Measurements from ENCODE around the gene RRAS.

Gene RRAS

DNA sequence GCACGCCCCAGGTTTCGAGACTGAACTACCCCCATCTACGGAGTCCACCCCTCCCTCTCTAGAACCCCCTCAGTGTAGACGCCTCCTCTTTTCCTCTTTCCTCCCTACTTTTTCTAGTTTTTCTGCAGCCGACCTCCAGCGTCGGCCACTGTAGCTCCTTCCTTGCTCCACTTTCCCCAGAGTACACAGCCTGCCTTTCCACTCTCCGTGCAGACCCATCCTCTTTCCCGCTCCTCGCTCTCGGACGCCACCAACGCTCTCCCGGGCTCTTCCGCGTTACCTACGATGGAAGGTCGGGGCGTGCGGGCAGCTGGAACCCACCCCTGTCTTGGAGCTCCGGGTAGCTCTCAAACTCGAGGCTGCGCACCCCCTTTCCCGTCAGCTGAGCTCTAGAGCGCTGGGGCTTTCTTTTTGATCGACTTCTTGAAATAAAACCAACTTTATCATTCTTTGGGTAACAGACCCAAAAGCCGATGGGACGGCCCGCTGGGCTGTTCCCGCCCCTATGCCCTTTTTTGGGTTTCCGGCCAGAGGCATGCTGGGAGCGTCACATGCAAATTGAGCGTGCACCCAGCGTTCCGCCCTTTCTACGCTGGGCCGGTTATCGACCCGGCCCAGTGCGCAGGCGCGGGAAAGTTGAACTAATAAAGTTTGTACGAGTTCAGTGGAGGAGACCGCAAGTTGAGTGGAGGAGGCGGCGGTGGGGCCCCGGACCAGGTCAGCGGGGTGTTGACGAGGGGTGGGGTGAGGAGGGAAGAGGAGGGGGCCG is 25.6 kb upstream of the RRAS start, which contains the start of the genes BCL2L12 and IRF3:
Gene BCL2L12, plus strand, starts transcription at position 583 of the 769 bp plus-strand sequence. CDS start 760 bp downstream, outside the sequence.
Gene IRF3, minus strand, starts transcription at position 507 of the 769 bp plus-strand sequence. CDS start 1,019 bp downstream, outside the sequence.
- Histone ChIP-seq H3K27ac (peak within 1 kb of the TSS; percentile 91 to 93), H3K9me3 (no peaks in the 10 kb centered on the region), H3K36me3 (peaks cover 17 to 34% (median 27%) of the 10 kb centered on the region in 3 donors), H3K27me3 (no peaks in the 10 kb centered on the region), H3K4me3 (peak within 1 kb of the TSS; percentile 77 to 78), H3K4me1 (peaks cover 0 to 32% (median 18%) of the 10 kb centered on the region in 4 donors)
- DNase-seq: peak; percentile 97 to 99
- TF ChIP-seq, protein P1, sequence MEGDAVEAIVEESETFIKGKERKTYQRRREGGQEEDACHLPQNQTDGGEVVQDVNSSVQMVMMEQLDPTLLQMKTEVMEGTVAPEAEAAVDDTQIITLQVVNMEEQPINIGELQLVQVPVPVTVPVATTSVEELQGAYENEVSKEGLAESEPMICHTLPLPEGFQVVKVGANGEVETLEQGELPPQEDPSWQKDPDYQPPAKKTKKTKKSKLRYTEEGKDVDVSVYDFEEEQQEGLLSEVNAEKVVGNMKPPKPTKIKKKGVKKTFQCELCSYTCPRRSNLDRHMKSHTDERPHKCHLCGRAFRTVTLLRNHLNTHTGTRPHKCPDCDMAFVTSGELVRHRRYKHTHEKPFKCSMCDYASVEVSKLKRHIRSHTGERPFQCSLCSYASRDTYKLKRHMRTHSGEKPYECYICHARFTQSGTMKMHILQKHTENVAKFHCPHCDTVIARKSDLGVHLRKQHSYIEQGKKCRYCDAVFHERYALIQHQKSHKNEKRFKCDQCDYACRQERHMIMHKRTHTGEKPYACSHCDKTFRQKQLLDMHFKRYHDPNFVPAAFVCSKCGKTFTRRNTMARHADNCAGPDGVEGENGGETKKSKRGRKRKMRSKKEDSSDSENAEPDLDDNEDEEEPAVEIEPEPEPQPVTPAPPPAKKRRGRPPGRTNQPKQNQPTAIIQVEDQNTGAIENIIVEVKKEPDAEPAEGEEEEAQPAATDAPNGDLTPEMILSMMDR (IDR thresholded peaks at IDR 0.05): no peak
- intact Hi-C loops (cut with DNase I; ENCODE audit: low total_unique reads): no loop called here

DNA sequence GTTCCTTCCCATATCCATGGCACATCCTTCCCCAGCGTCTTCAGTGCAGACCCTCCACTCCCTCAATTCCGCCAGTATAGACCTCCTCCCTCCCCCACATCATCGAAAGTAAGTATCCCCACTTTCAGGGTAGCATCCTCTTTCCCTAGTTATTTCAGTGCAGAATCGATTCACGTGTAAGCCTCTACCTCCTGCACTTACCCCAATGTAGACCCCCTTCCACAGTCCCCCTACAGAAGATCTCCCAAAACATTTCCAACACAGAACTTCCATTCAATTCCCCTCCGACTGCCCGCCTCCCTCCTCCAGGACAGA is 25.1 kb upstream of the RRAS start:
- intact Hi-C loops (cut with DNase I; ENCODE audit: low total_unique reads): no loop called here
- DNase-seq: no peak

DNA sequence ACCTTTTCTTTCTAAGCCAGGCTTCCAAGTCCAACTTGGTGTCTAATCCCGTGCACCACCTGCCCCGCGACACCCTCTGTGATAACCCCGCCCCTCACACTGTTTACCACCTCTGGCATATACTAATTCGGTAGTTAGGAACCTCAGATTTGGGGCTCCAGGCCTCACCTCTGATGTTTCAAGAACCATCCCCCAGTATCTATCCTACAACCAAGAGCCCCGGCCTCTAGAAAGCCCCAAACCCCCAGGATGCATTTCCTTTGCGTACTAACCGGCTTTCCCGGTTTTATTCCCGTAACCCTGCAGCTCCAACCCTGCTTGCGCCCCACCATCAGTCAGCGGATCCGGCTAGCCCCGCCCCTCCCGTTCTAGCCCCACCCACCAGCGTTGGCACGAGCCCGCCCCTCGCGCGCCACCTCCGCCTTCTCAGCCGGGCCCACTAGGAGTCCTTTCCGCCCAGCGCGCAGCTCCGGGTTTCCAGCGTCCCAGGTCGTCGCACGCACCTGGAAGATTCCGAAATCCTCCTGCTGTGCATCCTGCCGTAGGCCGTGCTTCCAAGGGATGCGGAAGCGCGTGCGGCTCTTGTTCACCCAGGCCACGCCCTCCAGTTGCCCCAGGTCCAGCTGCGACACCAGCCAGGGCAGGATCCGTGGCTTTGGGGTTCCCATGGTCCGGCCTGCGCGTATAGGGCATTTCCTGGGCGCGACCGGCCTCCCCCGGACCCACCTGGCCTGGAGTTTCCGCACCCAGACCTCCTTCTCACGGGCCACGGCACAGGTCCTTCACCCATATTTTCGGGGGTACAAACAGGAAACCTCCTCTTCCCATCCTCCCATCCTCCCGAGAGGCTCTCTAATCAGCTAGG is 24.5 kb upstream of the RRAS start:
- peak overlapping the region; percentile 91 to 93 for H3K27ac ChIP-seq
- no peaks in the 10 kb centered on the region for H3K9me3 ChIP-seq
- DNase-seq: peak; percentile 88 to 95
- peaks cover 21 to 38% (median 38%) of the 10 kb centered on the region in 3 donors for H3K36me3 ChIP-seq
- peak overlapping the region; percentile 77 to 78 for H3K4me3 ChIP-seq
- TF ChIP-seq, protein P1 (IDR thresholded peaks at IDR 0.05): peak; percentile 38 to 45
- H3K4me1 ChIP-seq: peaks cover 0 to 32% (median 18%) of the 10 kb centered on the region in 4 donors
- H3K27me3 ChIP-seq: no peaks in the 10 kb centered on the region
- intact Hi-C loops (cut with DNase I; ENCODE audit: low total_unique reads): no loop called here

More for the DNA sequence above, 25.1 kb upstream of the RRAS start:
- Histone ChIP-seq H3K9me3 (no peaks in the 10 kb centered on the region), H3K4me3 (peak overlapping the region; percentile 77 to 78), H3K27ac (peak overlapping the region; percentile 91 to 93), H3K36me3 (peaks cover 17 to 34% (median 32%) of the 10 kb centered on the region in 3 donors), H3K27me3 (no peaks in the 10 kb centered on the region), H3K4me1 (peaks cover 0 to 32% (median 18%) of the 10 kb centered on the region in 4 donors)
- TF ChIP-seq, protein P1 (IDR thresholded peaks at IDR 0.05): no peak

DNA sequence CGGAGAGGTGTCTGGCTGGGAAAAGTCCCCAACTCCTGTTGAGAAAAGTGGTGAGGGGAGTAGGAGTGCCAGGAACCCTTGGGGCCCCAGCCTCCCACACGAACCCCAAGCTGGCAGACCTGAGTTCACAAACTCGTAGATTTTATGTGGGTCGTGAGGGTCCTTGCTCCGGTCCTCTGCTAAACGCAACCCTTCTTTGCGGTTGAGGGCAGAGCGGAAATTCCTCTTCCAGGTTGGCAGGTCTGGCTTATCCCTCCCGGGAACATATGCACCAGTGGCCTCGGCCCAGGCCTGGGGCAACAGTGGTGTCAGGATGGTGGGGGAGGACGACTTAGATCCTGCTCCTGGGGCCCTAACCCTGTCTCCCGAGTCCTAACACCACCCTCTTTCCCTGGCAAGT is 23.3 kb upstream of the RRAS start:
- Histone ChIP-seq H3K4me1 (peaks cover 0 to 32% (median 18%) of the 10 kb centered on the region in 4 donors), H3K27me3 (no peaks in the 10 kb centered on the region), H3K9me3 (no peaks in the 10 kb centered on the region), H3K27ac (no peak overlapping the region), H3K36me3 (peaks cover 32 to 50% (median 50%) of the 10 kb centered on the region in 3 donors), H3K4me3 (no peak overlapping the region)
- DNase-seq: no peak
- TF ChIP-seq, protein P1 (IDR thresholded peaks at IDR 0.05): no peak
- intact Hi-C loops (cut with DNase I; ENCODE audit: low total_unique reads): no loop called here

DNA sequence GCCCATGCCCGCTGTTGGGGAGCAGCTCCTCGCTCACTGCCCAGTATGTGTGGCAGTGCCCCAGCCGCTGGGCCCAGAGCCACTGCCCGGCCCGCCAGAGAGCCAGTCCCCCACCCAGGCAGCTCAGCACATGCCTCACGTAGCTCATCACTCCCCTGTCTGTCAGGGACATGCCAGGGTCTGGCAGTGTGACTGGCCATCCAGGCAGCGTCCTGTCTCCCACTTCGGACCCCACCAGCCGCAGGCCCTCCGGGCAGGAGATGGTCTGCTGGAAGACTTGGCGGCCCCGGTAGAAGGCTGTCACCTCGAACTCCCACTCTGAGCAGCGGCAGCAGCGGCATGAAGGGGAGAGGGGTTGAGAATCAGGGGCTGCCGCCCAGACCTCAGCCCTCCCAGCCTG is 22.1 kb upstream of the RRAS start:
- H3K27ac ChIP-seq: no peak overlapping the region
- intact Hi-C loops (cut with DNase I; ENCODE audit: low total_unique reads): no loop called here
- H3K27me3 ChIP-seq: no peaks in the 10 kb centered on the region
- no peak for DNase-seq
- peaks cover 0 to 28% (median 18%) of the 10 kb centered on the region in 4 donors for H3K4me1 ChIP-seq
- peaks cover 45 to 62% (median 62%) of the 10 kb centered on the region in 3 donors for H3K36me3 ChIP-seq
- H3K9me3 ChIP-seq: no peaks in the 10 kb centered on the region
- no peak overlapping the region for H3K4me3 ChIP-seq
- TF ChIP-seq, protein P1 (IDR thresholded peaks at IDR 0.05): no peak

Data from tibial artery (tissue), 4 donors.